Glomerular endothelial cell (primary cell): ENCODE measurements around the gene RPL32. TPM values are rescaled to one million over a fixed set of nuclear protein-coding genes. Genes with fewer than 3 reads are reported as not detected.

Source experiments
- DNase-seq: peaks from one replicate; pipeline ENCODE4 v3.0.0-alpha.2; 2011; ENCODE audit warnings: low read depth, low spot score; ENCODE audit errors: extremely low read depth
- total RNA-seq: library from RNA; depleted of rRNA; stranded (reverse); fragments of >200 nt; gene quantifications from 2 replicates; pipeline ENCODE4 v1.2.3, GENCODE V29; 2015

RPL32 gene
- total RNA-seq, 1 donor from 2014 or later, result 1,083 TPM

DNA sequence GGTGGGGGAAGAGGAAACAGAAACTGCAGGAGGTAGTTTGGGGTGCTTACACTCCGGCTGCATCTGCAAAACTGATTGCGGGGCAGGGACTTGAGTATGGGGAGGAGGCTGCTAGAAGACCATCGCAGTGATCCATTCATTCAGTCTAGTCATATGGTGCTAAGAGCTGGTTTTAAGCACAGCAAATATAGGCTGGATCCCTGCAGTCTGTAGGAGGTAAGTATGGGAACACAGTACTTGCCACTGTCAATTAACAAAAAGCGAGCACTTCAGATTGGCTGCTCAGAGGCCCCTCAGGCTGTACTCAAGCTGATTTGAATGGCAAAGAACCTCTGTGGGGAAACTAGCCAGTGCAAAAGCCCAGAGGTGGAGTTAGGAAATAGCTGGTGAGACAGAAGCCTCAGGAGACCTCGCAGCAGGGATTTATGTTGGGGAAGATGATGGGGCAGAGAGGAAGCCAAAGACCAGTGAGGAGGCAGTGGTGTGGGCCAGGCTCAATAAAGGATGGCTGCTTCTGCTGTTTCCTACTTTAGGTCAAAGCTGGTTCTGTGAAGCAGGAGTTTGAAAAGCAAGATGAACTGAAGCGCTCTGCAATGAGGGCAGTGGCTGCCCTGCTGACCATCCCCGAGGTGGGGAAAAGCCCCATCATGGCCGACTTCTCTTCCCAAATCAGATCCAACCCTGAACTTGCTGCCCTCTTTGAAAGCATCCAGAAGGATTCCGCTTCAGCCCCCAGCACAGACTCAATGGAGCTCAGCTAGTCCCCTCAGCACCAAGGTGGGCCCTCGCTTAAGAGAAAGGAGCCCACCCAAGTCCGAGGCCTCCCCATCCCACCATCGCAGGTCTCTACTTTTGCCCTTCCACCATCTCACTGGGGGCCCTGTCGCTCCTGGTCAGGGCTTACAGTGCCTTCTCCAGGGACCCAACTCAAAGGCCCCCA, 7.9 kb downstream of the RPL32 start:
- DNase-seq, result no peak

DNA sequence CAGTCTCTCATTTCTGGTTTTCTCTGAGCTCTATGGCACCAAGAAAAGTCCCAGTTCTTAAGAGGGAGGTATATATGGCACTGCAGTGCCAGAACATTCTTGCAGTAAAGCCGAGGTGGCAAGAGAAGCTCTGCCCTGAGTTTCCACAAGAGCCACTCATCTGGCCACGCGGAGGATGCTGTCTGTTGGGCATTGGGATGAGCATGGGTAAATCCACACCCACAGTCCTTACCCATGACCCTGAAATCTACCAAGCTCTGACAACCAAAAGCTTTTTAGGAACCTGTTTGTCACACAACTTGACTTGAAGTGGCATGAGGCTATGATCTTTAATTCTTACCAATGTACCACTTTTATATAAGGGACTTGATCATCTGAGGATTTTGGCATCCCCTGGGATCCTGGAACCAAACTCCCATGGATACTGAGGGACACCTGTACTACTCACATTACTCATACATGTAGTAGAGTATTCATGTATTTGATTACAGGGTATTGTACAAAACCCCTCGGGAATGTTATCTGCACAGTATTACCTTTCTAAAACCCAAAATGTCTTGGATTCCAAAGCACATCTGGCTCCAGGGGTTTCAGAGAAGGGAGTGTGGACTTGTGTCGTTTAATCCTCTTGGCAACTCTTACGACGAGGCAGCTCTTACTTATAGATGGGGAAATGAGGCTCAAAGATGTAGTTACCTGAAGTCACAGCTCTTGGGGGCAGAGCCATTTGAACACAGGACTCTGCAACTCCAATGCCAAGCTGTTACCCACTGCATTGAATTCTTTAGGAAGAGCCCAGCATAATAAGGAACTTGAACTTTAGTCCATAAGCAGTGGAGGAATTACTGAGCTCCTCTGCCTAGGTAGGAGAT, 8.8 kb downstream of the RPL32 start:
- DNase-seq, result no peak

DNA sequence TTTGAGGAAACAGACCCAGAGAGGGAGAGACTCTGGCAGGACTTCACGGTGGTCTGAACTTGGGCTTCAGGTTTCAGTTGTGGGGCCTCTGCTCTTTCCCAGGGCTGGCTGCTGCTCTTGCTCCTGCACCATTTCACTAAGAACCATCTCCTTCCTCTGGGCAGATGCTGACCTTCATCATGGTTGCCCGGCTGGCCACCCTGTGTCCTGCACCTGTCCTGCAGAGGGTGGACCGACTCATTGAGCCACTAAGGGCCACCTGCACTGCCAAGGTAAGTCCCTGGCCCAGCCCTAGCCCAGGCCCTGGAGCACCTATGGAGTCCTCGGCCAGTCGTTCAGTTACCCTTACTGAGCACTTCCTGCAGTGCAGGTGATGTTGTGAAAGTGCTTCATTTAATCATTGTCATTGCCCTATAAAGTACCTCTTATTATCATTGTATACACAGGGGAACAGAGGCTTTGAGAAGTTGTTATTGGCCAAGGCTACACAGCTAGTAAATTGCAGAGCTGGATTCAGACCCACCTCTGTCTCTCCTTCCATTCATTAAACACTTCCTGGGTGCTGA, 10.0 kb downstream of the RPL32 start:
- DNase-seq, result no peak

DNA sequence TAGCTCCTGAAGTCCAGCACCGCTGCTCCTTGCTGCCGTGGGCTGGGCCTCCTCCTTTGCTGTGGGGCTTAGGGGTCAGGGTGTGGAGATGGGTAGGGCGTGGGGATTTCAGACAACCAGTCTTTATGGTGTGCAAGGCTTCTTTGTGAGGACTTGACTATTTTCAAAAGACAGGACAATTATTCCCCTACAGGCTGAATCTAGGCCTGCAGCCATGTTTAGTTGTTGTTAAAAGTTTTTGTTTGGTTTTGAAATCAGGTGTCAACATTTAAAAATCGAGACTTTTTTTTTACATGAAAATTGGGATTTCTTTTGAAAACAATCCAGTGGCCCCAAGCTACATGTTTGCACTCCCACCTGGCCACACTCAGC, 10.6 kb downstream of the RPL32 start:
- no peak for DNase-seq

DNA sequence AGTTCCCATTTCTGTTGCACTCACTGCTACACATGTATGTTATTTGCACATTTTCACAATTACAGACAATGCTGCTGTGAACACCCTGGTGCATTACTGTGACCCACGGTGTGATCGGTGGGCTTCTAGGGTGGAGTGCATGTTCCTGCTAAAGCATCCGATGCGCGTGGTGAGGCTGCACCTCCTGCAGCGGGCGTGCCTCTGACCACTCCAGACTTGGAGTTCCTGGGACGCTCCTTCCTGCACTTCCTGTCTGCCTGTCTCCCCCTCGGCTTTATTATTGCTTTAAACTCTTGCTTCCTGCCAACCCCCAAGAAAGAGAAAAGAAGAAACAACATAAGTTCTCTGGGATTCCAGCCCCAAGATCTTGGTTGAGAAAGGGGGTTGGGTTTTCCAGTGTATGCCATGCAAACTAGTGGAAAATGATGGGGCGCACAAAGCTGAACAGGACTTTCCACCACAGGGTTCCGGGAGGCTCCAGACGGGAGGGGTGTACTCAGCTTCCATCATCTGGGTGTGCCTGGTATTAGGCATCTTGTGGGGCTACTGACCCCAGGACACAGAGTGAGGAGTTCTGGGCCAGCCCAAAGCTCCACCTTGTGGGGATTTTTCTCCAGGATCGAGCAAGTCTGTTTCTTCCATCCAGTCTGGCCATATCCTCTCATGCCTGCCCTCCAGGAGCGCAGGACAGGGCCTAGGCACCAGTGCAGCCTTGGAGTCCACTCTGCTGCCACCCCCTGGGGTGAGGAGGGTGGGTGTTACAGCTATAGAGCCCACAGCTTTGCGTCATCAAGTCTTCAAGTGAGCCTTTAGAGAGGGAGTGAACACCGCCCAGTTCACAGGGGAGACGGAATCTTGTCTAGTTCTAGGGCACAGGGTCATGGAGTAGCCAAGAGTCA, 11.2 kb downstream of the RPL32 start:
- no peak for DNase-seq

DNA sequence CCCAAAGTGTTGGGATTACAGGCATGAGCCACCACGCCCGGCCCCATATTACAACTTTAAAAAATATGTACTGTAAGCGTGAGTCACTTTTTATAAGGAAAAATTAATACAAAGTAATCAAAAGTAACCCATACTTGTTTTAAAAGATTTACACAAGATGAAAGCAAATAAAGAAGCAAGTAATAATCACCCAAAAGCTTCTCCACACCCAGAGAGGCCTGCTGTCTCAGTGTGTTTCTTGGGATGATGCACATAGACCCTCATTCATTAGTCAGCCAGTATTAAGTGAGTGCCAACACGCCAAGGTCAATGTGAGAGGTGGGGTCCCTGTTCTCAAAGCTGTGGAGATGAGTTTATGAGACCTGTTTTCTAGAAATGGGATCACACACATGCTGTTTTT, 12.0 kb downstream of the RPL32 start:
- DNase-seq, result no peak

DNA sequence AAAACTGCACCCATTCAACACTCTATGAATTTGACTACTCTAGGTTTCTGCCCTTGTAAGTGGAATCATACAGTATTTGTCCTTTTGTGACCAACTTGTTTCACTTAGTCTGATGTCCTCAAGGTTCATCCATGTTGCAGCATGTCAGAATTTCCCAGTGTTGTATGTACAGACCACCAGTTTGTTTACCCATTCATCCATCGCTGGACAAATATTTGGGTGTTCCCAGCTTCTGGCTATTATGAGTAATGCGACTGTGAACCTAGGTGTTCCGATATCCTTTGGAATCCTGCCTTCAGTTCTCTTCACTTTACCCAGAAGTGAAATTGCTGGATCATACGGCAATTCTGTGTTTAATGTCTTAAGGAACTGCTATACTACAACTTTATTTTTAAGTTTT, 12.6 kb downstream of the RPL32 start:
- no peak for DNase-seq

DNA sequence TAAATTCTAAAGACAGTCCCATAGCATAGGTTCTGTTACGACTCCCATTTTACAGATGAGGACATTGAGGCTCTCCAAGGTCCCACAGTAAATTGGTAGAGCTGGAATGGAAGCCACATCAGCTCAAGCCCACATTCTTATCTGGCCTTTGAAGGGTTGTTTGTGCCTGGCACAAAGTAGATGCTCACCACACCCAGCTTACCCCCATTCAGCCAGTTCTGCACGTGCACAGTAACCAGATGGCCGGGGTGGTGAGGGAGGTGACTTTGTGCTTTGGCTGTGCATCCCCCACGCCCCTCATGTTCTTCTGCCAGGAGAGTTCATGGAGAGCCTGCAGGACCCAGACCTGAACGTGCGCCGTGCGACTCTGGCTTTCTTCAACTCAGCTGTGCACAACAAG, 16.2 kb downstream of the RPL32 start:
- DNase-seq, result no peak

DNA sequence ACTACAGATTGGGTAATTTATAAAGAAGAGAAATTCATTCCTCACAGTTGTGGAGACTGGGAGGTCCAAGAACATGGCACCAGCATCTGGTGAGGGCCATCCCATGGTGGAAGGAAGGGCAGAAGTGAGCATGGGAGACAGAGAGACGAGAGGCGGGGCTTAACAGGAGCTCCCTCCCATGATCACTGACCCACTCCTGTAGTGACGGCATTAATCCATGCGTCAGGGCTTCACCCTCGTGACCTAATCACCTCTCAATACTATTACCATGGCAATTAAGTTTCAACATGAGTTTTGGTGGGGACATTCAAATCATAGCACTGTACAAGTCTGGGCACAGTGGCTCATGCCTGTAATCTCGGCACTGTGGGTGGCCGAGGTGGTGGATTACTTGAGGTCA, 17.1 kb downstream of the RPL32 start:
- no peak for DNase-seq

DNA sequence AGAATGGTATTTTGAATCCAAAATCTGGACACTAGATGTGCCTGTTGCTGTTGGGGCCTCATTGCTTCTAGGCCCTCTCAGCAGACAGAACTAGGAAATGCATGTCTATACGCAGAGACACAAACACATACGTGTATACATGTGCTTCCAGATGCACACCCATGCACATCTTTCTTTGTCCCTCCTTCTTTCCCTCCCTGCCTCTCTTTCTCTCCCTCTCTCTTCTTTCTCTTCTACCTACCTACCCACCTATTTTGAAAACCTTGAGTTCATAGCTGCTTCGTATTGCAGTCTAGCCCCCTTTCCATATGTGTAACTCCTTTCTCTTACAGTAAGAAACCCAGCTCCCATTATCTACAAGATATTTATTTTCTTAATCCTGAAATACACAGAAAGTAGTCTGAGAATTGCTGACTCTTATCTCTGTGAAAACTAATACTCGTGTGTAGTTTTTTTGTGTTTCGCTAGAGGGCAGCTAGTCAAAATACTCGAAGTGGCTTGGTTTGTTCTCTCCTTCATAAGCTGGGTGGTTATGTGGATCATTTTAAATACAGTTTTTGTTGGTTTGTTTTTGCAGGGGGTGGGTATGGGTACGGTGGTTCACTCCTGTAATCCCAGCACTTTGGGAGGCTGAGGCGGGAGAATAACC, 18.5 kb downstream of the RPL32 start:
- no peak for DNase-seq

DNA sequence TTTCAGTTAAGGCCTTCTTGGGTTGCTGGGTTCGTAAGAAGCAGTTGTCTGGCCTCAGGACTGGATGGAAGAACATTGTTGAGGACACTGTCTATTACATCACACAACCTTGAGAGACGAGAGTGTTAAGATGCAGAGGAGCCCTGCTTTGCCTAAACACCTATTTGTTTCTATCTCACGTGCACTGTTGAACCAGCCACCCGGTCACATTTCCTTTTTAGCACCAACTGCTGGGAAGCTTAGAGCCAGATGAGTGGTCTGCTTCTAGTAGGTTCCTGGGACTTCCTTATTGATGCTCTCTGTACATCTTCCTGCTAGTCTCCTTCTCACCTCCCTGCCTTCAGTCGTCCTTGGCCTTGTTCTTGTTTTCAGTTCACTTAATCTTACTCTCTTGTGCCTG, 22.6 kb downstream of the RPL32 start:
- DNase-seq, result no peak

DNA sequence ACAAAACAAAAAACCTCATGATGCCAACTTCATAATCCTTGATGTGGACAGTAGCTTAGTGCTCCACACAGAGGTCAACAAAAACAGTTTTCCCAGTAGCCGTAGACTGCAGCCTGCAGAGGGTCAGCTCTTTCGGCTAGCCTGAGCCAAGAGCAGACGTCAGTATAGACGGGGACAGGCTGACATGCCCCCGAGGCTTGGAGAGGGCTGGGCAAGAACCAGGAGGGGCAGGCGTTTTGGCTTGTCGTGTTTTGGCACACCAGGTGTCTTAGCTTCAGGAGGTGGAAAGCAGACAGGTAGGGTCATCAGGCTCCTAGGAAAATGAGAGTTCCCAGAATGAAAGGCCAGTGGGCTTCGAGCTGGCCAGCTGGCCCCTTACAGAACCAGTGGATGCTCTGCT, 23.1 kb downstream of the RPL32 start:
- no peak for DNase-seq

DNA sequence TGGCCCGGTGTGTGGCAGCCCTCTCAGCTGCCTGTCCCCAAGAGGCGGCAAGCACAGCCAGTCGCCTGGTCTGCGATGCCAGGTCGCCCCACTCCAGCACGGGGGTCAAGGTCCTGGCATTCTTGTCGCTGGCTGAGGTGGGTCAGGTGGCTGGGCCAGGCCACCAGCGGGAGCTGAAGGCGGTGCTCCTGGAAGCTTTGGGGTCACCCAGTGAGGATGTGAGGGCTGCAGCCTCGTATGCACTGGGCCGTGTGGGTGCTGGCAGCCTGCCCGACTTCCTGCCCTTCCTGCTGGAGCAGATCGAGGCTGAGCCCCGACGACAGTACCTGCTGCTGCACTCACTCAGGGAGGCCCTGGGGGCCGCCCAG, 24.0 kb downstream of the RPL32 start:
- DNase-seq, result no peak

DNA sequence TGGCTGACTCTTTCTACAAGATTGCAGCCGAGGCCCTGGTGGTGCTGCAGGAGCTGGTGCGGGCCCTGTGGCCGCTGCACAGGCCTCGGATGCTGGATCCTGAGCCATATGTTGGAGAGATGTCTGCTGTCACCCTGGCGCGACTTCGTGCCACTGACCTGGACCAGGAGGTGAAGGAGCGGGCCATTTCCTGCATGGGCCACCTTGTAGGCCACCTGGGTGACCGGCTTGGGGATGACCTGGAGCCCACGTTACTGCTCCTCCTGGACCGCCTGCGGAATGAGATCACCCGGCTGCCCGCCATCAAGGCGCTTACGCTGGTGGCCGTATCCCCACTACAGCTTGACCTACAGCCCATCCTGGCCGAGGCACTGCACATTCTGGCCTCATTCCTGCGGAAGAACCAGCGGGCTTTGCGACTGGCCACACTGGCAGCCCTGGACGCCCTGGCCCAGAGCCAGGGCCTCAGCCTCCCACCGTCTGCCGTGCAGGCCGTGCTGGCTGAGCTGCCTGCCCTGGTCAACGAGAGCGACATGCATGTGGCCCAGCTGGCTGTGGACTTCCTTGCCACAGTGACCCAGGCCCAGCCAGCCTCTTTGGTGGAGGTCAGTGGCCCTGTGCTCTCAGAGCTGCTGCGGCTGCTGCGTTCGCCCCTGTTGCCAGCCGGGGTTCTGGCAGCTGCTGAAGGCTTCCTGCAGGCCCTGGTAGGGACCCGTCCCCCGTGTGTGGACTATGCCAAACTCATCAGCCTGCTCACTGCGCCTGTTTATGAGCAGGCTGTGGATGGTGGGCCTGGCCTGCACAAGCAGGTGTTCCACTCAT, 24.6 kb downstream of the RPL32 start:
- no peak for DNase-seq

DNA sequence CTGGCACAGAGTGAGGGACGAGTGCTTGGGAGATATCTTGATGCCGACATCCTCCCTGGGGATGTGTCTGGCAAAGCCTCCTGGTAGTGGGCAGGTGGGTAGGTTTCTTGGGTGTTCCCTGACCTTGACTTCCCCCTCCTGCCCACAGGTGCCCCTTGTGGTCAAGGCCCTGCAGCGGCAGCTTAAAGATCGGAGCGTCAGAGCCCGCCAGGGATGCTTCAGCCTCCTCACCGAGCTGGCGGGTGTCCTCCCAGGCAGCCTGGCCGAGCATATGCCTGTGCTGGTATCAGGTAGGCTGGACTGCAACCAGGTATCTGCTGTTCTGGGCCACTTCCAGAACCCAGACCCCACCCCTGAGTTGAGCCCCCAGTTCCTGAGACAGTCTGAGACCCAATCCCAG, 25.6 kb downstream of the RPL32 start:
- no peak for DNase-seq

DNA sequence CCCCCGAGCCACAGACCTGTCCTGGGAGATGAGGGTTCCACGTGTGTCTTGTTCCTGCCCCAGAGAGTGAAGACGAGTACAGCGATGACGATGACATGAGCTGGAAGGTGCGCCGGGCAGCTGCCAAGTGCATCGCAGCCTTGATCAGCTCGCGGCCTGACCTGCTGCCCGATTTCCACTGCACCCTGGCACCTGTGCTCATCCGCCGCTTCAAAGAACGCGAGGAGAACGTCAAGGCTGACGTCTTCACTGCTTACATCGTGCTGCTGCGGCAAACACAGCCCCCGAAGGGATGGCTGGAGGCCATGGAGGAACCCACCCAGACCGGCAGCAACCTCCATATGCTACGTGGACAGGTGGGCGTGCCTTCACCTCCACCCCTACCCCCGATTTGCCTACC, 26.3 kb downstream of the RPL32 start:
- no peak for DNase-seq

DNA sequence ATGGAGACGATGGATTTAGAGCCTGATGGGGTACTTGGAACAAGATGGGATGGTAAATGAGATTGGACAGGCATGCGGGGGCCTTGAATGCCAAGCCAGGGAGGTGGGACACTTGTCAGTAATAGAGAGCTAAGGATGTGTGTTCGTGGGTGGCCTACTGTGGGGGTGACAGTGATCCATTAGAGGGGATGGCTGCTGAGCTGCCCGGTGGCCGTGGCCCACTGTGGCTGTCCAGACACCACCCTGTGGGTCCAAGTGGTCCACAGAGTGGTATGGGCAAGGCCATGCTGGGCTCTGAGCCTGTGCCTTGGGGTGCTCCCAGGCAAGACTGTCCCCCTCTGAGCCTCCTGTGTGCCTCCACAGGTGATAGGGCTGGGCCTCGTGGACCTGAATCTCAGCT, 27.4 kb downstream of the RPL32 start:
- no peak for DNase-seq

DNA sequence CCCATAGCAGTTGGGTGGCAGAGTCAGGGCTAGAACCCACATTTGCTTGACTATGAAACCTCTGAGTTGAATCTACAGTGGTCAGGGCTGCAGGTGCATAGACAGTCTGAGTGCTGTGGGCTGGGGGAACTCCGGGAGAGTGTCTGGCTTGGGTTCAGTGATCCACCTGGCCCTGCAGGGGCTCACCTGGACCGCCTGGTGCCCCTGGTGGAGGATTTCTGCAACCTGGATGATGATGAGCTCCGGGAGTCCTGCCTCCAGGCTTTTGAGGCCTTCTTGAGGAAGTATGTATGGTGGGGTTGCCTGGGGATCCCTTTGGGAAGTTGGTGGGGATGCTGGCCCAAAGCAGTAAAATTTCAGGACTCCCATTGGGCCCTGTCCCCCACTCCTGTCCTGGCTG, 28.6 kb downstream of the RPL32 start:
- DNase-seq, result no peak

DNA sequence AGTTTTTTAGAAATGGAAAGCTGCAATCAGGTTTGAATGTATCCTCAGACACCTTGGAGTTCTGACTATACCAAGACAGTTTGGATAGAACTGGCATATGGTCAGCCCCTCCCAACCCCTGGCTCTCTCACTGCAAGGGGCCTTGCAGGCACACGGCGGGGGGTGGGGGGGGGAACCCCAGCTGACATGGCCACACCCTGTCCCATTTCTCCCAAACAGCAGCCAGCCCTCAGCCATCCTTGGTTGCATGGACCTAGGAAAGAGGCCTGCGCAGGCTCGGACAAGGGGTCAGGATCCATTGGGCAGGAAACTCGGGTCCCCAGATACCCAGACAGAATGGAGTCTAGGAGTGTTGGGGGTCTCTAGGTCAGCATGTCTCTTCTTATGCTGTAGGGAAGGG, 30.4 kb downstream of the RPL32 start:
- no peak for DNase-seq
